ENCODE data around the gene RAB44.

The RAB44 gene

GRCh38 chr6:36780442-36781177, 83.0 kb downstream of the RAB44 start:
- no peak for DNase-seq

DNA sequence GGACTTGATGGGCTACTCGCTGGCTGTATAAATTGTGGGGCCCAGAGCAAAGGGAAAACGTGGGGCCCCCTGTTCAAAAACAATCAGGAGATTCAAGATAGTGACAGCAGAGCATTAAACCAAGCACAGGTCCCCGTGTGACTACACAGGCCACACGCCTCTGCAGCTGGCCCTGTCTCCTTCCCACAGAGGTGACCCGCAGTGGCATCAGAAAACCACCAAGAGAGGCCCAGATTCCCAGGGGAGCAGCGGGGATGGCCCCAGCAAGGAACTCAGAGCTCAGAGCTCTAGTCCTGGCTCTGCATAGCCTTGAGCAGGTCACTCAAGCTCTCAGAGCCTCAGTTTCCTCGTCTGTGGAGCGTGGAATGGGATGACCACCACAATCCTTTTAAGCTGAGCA, 84.0 kb downstream of the RAB44 start:
- no peak for DNase-seq
